GM23338 (cell line): ENCODE results near the gene IL1RL1. TPM values are rescaled to one million over a fixed set of nuclear protein-coding genes. Genes with fewer than 3 reads are reported as not detected.

Experiments used
- ATAC-seq: fragments of 200-7000 bp; cut with Tn5 transposase; 3 replicates; pipeline ENCODE4 v1.9.1; 2020
- DNase-seq: peaks from one replicate; pipeline ENCODE4 v3.0.0-alpha.2; 2015; ENCODE audit warnings: low spot score
- H2AFZ ChIP-seq: fragments of 200-600 bp; sonication (generic); 2 replicates; pipeline ENCODE4 v1.8.0; 2016; ENCODE audit warnings: antibody characterized with exemption, mild to moderate bottlenecking, moderate library complexity
- H3F3A ChIP-seq: fragments of 200-600 bp; sonication (generic); replicated peaks from 2 replicates; pipeline ENCODE4 v1.8.0; 2017; ENCODE audit warnings: antibody characterized with exemption, mixed run types, low read depth
- H3K27ac ChIP-seq: fragments of 200-600 bp; sonication (generic); 2 replicates; pipeline ENCODE4 v1.6.1; 2016; ENCODE audit warnings: low read depth
- H3K27me3 ChIP-seq: fragments of 200-600 bp; sonication (generic); 2 replicates; pipeline ENCODE4 v1.8.0; 2016; ENCODE audit warnings: mild to moderate bottlenecking, mixed run types, moderate library complexity; ENCODE audit not compliant: insufficient read depth
- H3K36me3 ChIP-seq: fragments of 200-600 bp; sonication (generic); 2 replicates; pipeline ENCODE4 v1.8.0; 2016; ENCODE audit warnings: mild to moderate bottlenecking; ENCODE audit not compliant: insufficient read depth
- H3K4me1 ChIP-seq: fragments of 200-600 bp; sonication (generic); 2 replicates; pipeline ENCODE4 v1.8.0; 2016; ENCODE audit warnings: mild to moderate bottlenecking, moderate library complexity; ENCODE audit not compliant: insufficient read depth
- H3K4me2 ChIP-seq: fragments of 200-600 bp; sonication (generic); 2 replicates; pipeline ENCODE4 v1.7.1; 2017; ENCODE audit warnings: mixed run types
- H3K4me3 ChIP-seq: fragments of 200-600 bp; sonication (generic); 2 replicates; pipeline ENCODE4 v1.6.1; 2016; ENCODE audit warnings: mixed run types
- H3K79me2 ChIP-seq: fragments of 200-600 bp; sonication (generic); replicated peaks from 2 replicates; pipeline ENCODE4 v1.8.0; 2017; ENCODE audit warnings: mild to moderate bottlenecking; ENCODE audit not compliant: insufficient read depth
- H3K9me2 ChIP-seq: fragments of 200-600 bp; sonication (generic); 2 replicates; pipeline ENCODE4 v1.8.0; 2017; ENCODE audit not compliant: insufficient read depth
- H4K20me1 ChIP-seq: fragments of 200-600 bp; sonication (generic); replicated peaks from 2 replicates; pipeline ENCODE4 v1.8.0; 2017; ENCODE audit warnings: mild to moderate bottlenecking; ENCODE audit not compliant: insufficient read depth
- H3K27ac Mint-ChIP-seq: 2 replicates; pipeline ENCODE4 v1.8.0; 2020; ENCODE audit warnings: inconsistent platforms, mild to moderate bottlenecking, moderate library complexity, mixed read lengths
- H3K27me3 Mint-ChIP-seq: 3 replicates; pipeline ENCODE4 v1.8.0; 2022; ENCODE audit warnings: low read depth, mild to moderate bottlenecking, moderate library complexity, mixed read lengths, inconsistent platforms; ENCODE audit not compliant: insufficient read depth, poor library complexity
- H3K36me3 Mint-ChIP-seq: 3 replicates; pipeline ENCODE4 v1.8.0; 2021; ENCODE audit warnings: low read depth, mild to moderate bottlenecking, inconsistent platforms, moderate library complexity, mixed read lengths
- H3K4me1 Mint-ChIP-seq: 3 replicates; pipeline ENCODE4 v1.8.0; 2020; ENCODE audit warnings: mild to moderate bottlenecking, inconsistent platforms, mixed read lengths
- H3K4me3 Mint-ChIP-seq: 3 replicates; pipeline ENCODE4 v1.8.0; 2021; ENCODE audit warnings: moderate library complexity, mild to moderate bottlenecking, inconsistent platforms, mixed read lengths
- H3K9me3 Mint-ChIP-seq: 3 replicates; pipeline ENCODE4 v1.8.0; 2020; ENCODE audit warnings: moderate library complexity, mild to moderate bottlenecking, inconsistent platforms, mixed read lengths
- CREB1 ChIP-seq: fragments of 250-450 bp; sonication (Bioruptor Pico); IDR thresholded peaks from 2 replicates; pipeline ENCODE4 v1.5.0; 2020; ENCODE audit warnings: low read depth, mild to moderate bottlenecking, moderate library complexity
- EZH2 ChIP-seq: fragments of 200-600 bp; sonication (generic); IDR thresholded peaks from one replicate; pipeline ENCODE4 v1.8.0; 2017; ENCODE audit warnings: antibody characterized with exemption, mild to moderate bottlenecking, low read depth; ENCODE audit not compliant: unreplicated experiment
- EZH2phosphoT487 ChIP-seq: fragments of 200-600 bp; sonication (generic); IDR thresholded peaks from one replicate; pipeline ENCODE4 v1.8.1; 2018; ENCODE audit warnings: antibody characterized with exemption; ENCODE audit not compliant: unreplicated experiment
- JUNB ChIP-seq: IDR thresholded peaks from one replicate; pipeline ENCODE4 v1.6.1; 2016; ENCODE audit warnings: antibody characterized with exemption; ENCODE audit not compliant: unreplicated experiment
- NANOG ChIP-seq: IDR thresholded peaks from 2 replicates; pipeline ENCODE4 v1.6.1; 2016; ENCODE audit warnings: antibody characterized with exemption, borderline replicate concordance
- POLR2AphosphoS5 ChIP-seq: IDR thresholded peaks from 2 replicates; pipeline ENCODE4 v1.6.1; 2016; ENCODE audit warnings: antibody characterized with exemption, low read depth
- STAT1 ChIP-seq: IDR thresholded peaks from one replicate; pipeline ENCODE4 v1.6.1; 2016; ENCODE audit warnings: antibody characterized with exemption; ENCODE audit not compliant: unreplicated experiment
- ZNF114 ChIP-seq: fragments of 250-450 bp; sonication (Bioruptor Pico); IDR thresholded peaks from 2 replicates; pipeline ENCODE4 v1.5.0; 2020; ENCODE audit warnings: mild to moderate bottlenecking, moderate library complexity
- ZNF331 ChIP-seq: fragments of 250-450 bp; sonication (Bioruptor Pico); IDR thresholded peaks from 2 replicates; pipeline ENCODE4 v1.5.0; 2020; ENCODE audit warnings: low read depth, mild to moderate bottlenecking, moderate library complexity
- polyA plus RNA-seq: library from polyadenylated mRNA; unstranded; fragments of >200 nt; fragmentation: Nextera tagmentation; extraction: Ambion mirVana; gene quantifications from 2 replicates; pipeline ENCODE4 v1.2.1, GENCODE V29; 2016
- total RNA-seq: library from RNA; depleted of rRNA; stranded (reverse); fragments of >200 nt; shearing (Covaris generic); gene quantifications from 2 replicates; pipeline ENCODE4 v1.2.3, GENCODE V29; 2014
- TF ChIP-seq, protein P1 (sequence below): IDR thresholded peaks from one replicate; pipeline ENCODE4 v1.6.1; 2018; ENCODE audit warnings: antibody characterized with exemption; ENCODE audit not compliant: unreplicated experiment
- TF ChIP-seq, protein P2 (sequence below): IDR thresholded peaks from 2 replicates; pipeline ENCODE4 v1.6.1; 2016; ENCODE audit warnings: antibody characterized with exemption
- TF ChIP-seq, protein P3 (sequence below): fragments of 250-450 bp; sonication (Bioruptor Pico); IDR thresholded peaks from 2 replicates; pipeline ENCODE4 v1.5.0; 2020; ENCODE audit warnings: mild to moderate bottlenecking, moderate library complexity
- TF ChIP-seq, protein P4 (sequence below), 2 experiments: fragments of 200-600 bp in 1 of 2; sonication (generic) in 1 of 2; conservative IDR thresholded peaks; 2 replicates each; pipeline versions ENCODE4 v1.5.1 to v1.6.1; 2016 to 2017; ENCODE audit warnings: antibody characterized with exemption in 2 of 2, low read depth in 2 of 2, mild to moderate bottlenecking in 2 of 2, moderate library complexity in 1 of 2

The IL1RL1 gene
- total and polyA plus RNA-seq, 2 experiments from 2014 or later: not detected

DNA sequence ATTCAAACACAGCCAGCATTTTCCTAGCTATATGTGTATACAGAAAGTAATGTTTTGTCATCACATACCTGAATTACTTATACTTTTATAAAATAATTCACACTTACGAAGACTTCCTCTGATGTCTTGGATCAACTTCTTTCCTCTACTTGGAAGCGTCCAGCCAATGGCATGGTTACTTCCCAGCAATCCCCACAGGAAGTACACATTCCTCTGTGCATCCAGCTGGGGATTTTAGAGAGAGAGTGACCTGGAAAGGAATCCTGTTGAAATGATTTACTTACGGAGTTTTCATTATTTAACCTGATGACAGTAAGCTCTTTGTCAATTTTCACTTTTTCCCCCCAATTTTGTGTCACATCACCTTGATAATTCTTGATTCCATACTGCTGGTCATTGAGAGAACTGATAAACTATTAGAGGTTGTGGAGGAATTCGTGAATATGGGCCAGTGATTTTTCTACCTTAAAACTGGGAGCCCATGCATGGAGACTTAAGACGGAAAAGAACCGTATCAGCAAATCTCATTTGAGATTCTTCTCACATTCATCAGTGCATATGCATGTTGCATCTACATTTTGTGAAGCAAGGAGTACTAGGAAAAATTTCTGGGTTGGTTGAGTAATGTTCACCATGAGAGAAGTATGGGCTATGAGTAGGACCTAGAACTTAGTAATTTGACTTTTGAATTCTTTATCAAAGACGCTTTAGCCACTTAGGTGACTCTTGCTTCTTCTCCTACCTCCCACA is 35.2 kb downstream of the IL1RL1 start:
- Mint-ChIP-seq H3K27ac (no peak overlapping the region), H3K36me3 (no peaks in the 10 kb centered on the region), H3K9me3 (no peaks in the 10 kb centered on the region), H3K4me3 (no peak overlapping the region), H3K27me3 (no peaks in the 10 kb centered on the region), H3K4me1 (no peaks in the 10 kb centered on the region)
- no peaks in the 10 kb centered on the region for H4K20me1 ChIP-seq
- no peaks in the 10 kb centered on the region for H3F3A ChIP-seq
- H2AFZ ChIP-seq: 0 out of 2 replicates have a peak overlapping the region, but pooled peaks have one; percentile 38
- H3K79me2 ChIP-seq: no peaks in the 10 kb centered on the region
- no peak for DNase-seq
- H3K4me1 ChIP-seq: no peaks in the 10 kb centered on the region
- no peak overlapping the region for H3K27ac ChIP-seq
- H3K9me2 ChIP-seq: peaks cover 8% of the 10 kb centered on the region
- no peaks in the 10 kb centered on the region for H3K27me3 ChIP-seq
- H3K4me2 ChIP-seq: no peak overlapping the region
- H3K36me3 ChIP-seq: no peaks in the 10 kb centered on the region
- TF ChIP-seq STAT1 (no peak), NANOG (no peak), ZNF114 (CRISPR knock-in tag) (no peak), CREB1 (CRISPR knock-in tag) (no peak), JUNB (no peak), POLR2AphosphoS5 (no peak), EZH2 (no peak), ZNF331 (CRISPR knock-in tag) (no peak), EZH2phosphoT487 (no peak)
- TF ChIP-seq, protein P1, sequence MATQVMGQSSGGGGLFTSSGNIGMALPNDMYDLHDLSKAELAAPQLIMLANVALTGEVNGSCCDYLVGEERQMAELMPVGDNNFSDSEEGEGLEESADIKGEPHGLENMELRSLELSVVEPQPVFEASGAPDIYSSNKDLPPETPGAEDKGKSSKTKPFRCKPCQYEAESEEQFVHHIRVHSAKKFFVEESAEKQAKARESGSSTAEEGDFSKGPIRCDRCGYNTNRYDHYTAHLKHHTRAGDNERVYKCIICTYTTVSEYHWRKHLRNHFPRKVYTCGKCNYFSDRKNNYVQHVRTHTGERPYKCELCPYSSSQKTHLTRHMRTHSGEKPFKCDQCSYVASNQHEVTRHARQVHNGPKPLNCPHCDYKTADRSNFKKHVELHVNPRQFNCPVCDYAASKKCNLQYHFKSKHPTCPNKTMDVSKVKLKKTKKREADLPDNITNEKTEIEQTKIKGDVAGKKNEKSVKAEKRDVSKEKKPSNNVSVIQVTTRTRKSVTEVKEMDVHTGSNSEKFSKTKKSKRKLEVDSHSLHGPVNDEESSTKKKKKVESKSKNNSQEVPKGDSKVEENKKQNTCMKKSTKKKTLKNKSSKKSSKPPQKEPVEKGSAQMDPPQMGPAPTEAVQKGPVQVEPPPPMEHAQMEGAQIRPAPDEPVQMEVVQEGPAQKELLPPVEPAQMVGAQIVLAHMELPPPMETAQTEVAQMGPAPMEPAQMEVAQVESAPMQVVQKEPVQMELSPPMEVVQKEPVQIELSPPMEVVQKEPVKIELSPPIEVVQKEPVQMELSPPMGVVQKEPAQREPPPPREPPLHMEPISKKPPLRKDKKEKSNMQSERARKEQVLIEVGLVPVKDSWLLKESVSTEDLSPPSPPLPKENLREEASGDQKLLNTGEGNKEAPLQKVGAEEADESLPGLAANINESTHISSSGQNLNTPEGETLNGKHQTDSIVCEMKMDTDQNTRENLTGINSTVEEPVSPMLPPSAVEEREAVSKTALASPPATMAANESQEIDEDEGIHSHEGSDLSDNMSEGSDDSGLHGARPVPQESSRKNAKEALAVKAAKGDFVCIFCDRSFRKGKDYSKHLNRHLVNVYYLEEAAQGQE: no peak
- TF ChIP-seq, protein P2, sequence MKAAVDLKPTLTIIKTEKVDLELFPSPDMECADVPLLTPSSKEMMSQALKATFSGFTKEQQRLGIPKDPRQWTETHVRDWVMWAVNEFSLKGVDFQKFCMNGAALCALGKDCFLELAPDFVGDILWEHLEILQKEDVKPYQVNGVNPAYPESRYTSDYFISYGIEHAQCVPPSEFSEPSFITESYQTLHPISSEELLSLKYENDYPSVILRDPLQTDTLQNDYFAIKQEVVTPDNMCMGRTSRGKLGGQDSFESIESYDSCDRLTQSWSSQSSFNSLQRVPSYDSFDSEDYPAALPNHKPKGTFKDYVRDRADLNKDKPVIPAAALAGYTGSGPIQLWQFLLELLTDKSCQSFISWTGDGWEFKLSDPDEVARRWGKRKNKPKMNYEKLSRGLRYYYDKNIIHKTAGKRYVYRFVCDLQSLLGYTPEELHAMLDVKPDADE: no peak
- TF ChIP-seq, protein P3, sequence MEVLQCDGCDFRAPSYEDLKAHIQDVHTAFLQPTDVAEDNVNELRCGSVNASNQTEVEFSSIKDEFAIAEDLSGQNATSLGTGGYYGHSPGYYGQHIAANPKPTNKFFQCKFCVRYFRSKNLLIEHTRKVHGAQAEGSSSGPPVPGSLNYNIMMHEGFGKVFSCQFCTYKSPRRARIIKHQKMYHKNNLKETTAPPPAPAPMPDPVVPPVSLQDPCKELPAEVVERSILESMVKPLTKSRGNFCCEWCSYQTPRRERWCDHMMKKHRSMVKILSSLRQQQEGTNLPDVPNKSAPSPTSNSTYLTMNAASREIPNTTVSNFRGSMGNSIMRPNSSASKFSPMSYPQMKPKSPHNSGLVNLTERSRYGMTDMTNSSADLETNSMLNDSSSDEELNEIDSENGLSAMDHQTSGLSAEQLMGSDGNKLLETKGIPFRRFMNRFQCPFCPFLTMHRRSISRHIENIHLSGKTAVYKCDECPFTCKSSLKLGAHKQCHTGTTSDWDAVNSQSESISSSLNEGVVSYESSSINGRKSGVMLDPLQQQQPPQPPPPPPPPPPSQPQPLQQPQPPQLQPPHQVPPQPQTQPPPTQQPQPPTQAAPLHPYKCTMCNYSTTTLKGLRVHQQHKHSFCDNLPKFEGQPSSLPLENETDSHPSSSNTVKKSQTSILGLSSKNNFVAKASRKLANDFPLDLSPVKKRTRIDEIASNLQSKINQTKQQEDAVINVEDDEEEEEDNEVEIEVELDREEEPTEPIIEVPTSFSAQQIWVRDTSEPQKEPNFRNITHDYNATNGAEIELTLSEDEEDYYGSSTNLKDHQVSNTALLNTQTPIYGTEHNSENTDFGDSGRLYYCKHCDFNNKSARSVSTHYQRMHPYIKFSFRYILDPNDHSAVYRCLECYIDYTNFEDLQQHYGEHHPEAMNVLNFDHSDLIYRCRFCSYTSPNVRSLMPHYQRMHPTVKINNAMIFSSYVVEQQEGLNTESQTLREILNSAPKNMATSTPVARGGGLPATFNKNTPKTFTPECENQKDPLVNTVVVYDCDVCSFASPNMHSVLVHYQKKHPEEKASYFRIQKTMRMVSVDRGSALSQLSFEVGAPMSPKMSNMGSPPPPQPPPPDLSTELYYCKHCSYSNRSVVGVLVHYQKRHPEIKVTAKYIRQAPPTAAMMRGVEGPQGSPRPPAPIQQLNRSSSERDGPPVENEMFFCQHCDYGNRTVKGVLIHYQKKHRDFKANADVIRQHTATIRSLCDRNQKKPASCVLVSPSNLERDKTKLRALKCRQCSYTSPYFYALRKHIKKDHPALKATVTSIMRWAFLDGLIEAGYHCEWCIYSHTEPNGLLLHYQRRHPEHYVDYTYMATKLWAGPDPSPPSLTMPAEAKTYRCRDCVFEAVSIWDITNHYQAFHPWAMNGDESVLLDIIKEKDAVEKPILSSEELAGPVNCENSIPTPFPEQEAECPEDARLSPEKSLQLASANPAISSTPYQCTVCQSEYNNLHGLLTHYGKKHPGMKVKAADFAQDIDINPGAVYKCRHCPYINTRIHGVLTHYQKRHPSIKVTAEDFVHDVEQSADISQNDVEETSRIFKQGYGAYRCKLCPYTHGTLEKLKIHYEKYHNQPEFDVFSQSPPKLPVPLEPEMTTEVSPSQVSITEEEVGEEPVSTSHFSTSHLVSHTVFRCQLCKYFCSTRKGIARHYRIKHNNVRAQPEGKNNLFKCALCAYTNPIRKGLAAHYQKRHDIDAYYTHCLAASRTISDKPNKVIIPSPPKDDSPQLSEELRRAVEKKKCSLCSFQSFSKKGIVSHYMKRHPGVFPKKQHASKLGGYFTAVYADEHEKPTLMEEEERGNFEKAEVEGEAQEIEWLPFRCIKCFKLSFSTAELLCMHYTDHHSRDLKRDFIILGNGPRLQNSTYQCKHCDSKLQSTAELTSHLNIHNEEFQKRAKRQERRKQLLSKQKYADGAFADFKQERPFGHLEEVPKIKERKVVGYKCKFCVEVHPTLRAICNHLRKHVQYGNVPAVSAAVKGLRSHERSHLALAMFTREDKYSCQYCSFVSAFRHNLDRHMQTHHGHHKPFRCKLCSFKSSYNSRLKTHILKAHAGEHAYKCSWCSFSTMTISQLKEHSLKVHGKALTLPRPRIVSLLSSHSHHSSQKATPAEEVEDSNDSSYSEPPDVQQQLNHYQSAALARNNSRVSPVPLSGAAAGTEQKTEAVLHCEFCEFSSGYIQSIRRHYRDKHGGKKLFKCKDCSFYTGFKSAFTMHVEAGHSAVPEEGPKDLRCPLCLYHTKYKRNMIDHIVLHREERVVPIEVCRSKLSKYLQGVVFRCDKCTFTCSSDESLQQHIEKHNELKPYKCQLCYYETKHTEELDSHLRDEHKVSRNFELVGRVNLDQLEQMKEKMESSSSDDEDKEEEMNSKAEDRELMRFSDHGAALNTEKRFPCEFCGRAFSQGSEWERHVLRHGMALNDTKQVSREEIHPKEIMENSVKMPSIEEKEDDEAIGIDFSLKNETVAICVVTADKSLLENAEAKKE: no peak
- TF ChIP-seq, protein P4, sequence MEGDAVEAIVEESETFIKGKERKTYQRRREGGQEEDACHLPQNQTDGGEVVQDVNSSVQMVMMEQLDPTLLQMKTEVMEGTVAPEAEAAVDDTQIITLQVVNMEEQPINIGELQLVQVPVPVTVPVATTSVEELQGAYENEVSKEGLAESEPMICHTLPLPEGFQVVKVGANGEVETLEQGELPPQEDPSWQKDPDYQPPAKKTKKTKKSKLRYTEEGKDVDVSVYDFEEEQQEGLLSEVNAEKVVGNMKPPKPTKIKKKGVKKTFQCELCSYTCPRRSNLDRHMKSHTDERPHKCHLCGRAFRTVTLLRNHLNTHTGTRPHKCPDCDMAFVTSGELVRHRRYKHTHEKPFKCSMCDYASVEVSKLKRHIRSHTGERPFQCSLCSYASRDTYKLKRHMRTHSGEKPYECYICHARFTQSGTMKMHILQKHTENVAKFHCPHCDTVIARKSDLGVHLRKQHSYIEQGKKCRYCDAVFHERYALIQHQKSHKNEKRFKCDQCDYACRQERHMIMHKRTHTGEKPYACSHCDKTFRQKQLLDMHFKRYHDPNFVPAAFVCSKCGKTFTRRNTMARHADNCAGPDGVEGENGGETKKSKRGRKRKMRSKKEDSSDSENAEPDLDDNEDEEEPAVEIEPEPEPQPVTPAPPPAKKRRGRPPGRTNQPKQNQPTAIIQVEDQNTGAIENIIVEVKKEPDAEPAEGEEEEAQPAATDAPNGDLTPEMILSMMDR (conservative IDR thresholded peaks at IDR 0.05; ENCODE audit: low read depth in 2 of 2): no peak
- ATAC-seq: no peak
- H3K4me3 ChIP-seq: no peak overlapping the region
